ENCODE measurements around the gene PHF2. TPM values are rescaled to one million over a fixed set of nuclear protein-coding genes. Genes with fewer than 3 reads are reported as not detected.

PHF2 gene
- total and polyA plus RNA-seq, 9 of the 15 experiments (the other 6 are each of a cell fraction or from before 2014, with no cell fraction given), result 0.37 to 14.4 (median 8.1) TPM

DNA sequence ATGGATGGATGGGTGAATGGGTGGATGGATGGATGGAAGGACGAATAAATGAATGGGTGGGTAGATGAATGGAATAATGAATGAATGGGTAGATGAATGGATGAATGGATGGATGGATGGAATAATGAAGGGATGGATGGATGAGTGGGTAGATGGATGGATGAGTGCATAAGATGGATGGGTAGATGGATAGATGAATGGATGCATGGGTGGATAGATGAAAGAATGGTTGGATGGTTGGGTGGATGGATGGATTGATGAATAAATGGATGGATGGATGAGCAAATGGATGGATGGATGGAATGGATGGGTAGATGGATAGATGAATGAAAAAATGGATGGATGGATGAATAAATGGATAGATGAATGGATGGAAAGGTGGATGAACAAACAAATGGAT, 85.2 kb downstream of the PHF2 start:
- intact Hi-C loops (cut with micrococcal nuclease) (loop anchor here (10.0 kb wide), 1 partner anchor 87 kb away; the partner anchor contains the start of gene PHF2), in situ Hi-C loops (cut with MboI) (no loop called here)
- no peak overlapping the region for H3K4me3 ChIP-seq
- no TSS peak for BruUV-seq (replicated peaks)
- no peak for TF ChIP-seq BDP1 (IDR thresholded peaks at IDR 0.05; ENCODE audit: insufficient read depth, insufficient read length)
- TF ChIP-seq ELF4 (CRISPR knock-in tag; IDR thresholded peaks at IDR 0.05), result 0 out of 2 replicates have a peak, but pooled peaks have one; percentile 20
- 0 out of 2 replicates have a peak, but pooled peaks have one; percentile 45 for TF ChIP-seq EHMT2 (IDR thresholded peaks at IDR 0.05)
- peak; percentile 19 for TF ChIP-seq POLR2B (IDR thresholded peaks at IDR 0.05; ENCODE audit: low read depth, partially characterized antibody)
- TF ChIP-seq, protein P1, sequence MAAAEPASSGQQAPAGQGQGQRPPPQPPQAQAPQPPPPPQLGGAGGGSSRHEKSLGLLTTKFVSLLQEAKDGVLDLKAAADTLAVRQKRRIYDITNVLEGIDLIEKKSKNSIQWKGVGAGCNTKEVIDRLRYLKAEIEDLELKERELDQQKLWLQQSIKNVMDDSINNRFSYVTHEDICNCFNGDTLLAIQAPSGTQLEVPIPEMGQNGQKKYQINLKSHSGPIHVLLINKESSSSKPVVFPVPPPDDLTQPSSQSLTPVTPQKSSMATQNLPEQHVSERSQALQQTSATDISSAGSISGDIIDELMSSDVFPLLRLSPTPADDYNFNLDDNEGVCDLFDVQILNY (CRISPR knock-in tag; IDR thresholded peaks at IDR 0.05), result no peak
- TF ChIP-seq, protein P2, sequence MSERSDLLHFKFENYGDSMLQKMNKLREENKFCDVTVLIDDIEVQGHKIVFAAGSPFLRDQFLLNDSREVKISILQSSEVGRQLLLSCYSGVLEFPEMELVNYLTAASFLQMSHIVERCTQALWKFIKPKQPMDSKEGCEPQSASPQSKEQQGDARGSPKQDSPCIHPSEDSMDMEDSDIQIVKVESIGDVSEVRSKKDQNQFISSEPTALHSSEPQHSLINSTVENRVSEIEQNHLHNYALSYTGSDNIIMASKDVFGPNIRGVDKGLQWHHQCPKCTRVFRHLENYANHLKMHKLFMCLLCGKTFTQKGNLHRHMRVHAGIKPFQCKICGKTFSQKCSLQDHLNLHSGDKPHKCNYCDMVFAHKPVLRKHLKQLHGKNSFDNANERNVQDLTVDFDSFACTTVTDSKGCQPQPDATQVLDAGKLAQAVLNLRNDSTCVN (CRISPR knock-in tag; IDR thresholded peaks at IDR 0.05), result 0 out of 2 replicates have a peak, but pooled peaks have one; percentile 44
- no peak for TF ChIP-seq BRD9 (IDR thresholded peaks at IDR 0.05; ENCODE audit: low read depth, partially characterized antibody)
- TF ChIP-seq, protein P3, sequence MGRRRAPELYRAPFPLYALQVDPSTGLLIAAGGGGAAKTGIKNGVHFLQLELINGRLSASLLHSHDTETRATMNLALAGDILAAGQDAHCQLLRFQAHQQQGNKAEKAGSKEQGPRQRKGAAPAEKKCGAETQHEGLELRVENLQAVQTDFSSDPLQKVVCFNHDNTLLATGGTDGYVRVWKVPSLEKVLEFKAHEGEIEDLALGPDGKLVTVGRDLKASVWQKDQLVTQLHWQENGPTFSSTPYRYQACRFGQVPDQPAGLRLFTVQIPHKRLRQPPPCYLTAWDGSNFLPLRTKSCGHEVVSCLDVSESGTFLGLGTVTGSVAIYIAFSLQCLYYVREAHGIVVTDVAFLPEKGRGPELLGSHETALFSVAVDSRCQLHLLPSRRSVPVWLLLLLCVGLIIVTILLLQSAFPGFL (CRISPR knock-in tag; IDR thresholded peaks at IDR 0.05), result no peak
- TF ChIP-seq FIP1L1 (IDR thresholded peaks at IDR 0.05; ENCODE audit: low read depth, low read length, poor library complexity, severe bottlenecking), result no peak
- TF ChIP-seq, protein P4, sequence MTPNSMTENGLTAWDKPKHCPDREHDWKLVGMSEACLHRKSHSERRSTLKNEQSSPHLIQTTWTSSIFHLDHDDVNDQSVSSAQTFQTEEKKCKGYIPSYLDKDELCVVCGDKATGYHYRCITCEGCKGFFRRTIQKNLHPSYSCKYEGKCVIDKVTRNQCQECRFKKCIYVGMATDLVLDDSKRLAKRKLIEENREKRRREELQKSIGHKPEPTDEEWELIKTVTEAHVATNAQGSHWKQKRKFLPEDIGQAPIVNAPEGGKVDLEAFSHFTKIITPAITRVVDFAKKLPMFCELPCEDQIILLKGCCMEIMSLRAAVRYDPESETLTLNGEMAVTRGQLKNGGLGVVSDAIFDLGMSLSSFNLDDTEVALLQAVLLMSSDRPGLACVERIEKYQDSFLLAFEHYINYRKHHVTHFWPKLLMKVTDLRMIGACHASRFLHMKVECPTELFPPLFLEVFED (CRISPR knock-in tag; conservative IDR thresholded peaks at IDR 0.05), result 0 out of 2 replicates have a peak, but pooled peaks have one; percentile 74
- H3K9me1 ChIP-seq (ENCODE audit: control insufficient read depth, insufficient read depth, low read length), result peaks cover 3% of the 10 kb centered on the region
- DNase-seq (ENCODE audit: extremely low read depth in 1 of 4, low spot score in 3 of 4), result no peak
- ATAC-seq, result no peak
- ChIA-PET POLR2A (no interaction called here), CTCF (ENCODE audit: low intra/inter-chr PET ratio) (no interaction called here)
- no peaks in the 10 kb centered on the region for H3K9me3 ChIP-seq (replicated peaks; ENCODE audit: control insufficient read depth, insufficient read depth, low read depth, low read length)
- no peak overlapping the region for H3K4me2 ChIP-seq (ENCODE audit: insufficient read depth, low read length)
- H3K27me3 ChIP-seq (ENCODE audit: control insufficient read depth in 2 of 2, insufficient read depth in 2 of 2, low read length in 2 of 2), result no peaks in the 10 kb centered on the region
- 100% methylated on average over 1 of the region's 1 CpG for WGBS (ENCODE audit: insufficient coverage, low coverage, missing lambda C conversion rate)
- no peak for FAIRE-seq
- H3K79me2 ChIP-seq (ENCODE audit: control insufficient read depth, insufficient read depth, low read length), result no peaks in the 10 kb centered on the region
- H3K36me3 ChIP-seq (ENCODE audit: control insufficient read depth, insufficient read depth, low read length), result peaks cover 14% of the 10 kb centered on the region; the same call in 2 of the 3 replicates
- H3K9ac ChIP-seq (ENCODE audit: insufficient read depth in 1 of 2, low read depth in 2 of 2, low read length in 2 of 2), result no peak overlapping the region
- H3K4me1 ChIP-seq (replicated peaks in 1 of 2; ENCODE audit: control insufficient read depth in 2 of 2, insufficient read depth in 2 of 2, low read length in 2 of 2), result peaks cover 0 to 14% of the 10 kb centered on the region in 2 experiments; a peak in 1 of 5 replicates
- H4K20me1 ChIP-seq (replicated peaks; ENCODE audit: control insufficient read depth, insufficient read depth, low read length), result no peaks in the 10 kb centered on the region
- no peak overlapping the region for H2AFZ ChIP-seq (ENCODE audit: low read depth, low read length)
- no peak overlapping the region for H3K27ac ChIP-seq (ENCODE audit: extremely low read depth, low read depth, low read length)
